H9 (cell line): Measurements from ENCODE around the gene VCPKMT. TPM values are rescaled to one million over a fixed set of nuclear protein-coding genes. Genes with fewer than 3 reads are reported as not detected.

Experiments
- DNase-seq: peaks from one replicate; pipeline ENCODE4 v3.0.0-alpha.2; 2017
- H2AFZ ChIP-seq: one replicate; pipeline ENCODE4 v1.6.1; 2013; ENCODE audit warnings: mild to moderate bottlenecking, low read length, control low read depth, moderate library complexity
- H2AK5ac ChIP-seq: 2 replicates; pipeline ENCODE4 v1.6.1; 2013; ENCODE audit warnings: low read length, control low read depth, mixed read lengths; ENCODE audit not compliant: insufficient read length
- H2BK120ac ChIP-seq: one replicate; pipeline ENCODE4 v1.6.1; 2013; ENCODE audit warnings: low read depth, mild to moderate bottlenecking, low read length, control low read depth, inconsistent platforms; ENCODE audit not compliant: poor library complexity, severe bottlenecking
- H2BK12ac ChIP-seq: 2 replicates; pipeline ENCODE4 v1.6.1; 2013; ENCODE audit warnings: low read length, control low read depth, mixed read lengths, low read depth; ENCODE audit not compliant: insufficient read length
- H2BK15ac ChIP-seq: 2 replicates; pipeline ENCODE4 v1.6.1; 2013; ENCODE audit warnings: low read depth, low read length, control low read depth
- H2BK20ac ChIP-seq: one replicate; pipeline ENCODE4 v1.6.1; 2013; ENCODE audit warnings: low read depth, mild to moderate bottlenecking, low read length, control low read depth, inconsistent platforms; ENCODE audit not compliant: poor library complexity, severe bottlenecking
- H2BK5ac ChIP-seq: 2 replicates; pipeline ENCODE4 v1.6.1; 2013; ENCODE audit warnings: low read length, control low read depth, mixed read lengths; ENCODE audit not compliant: insufficient read length
- H3K14ac ChIP-seq: 2 replicates; pipeline ENCODE4 v1.6.1; 2013; ENCODE audit warnings: low read length, control low read depth; ENCODE audit not compliant: insufficient read depth
- H3K18ac ChIP-seq: 2 replicates; pipeline ENCODE4 v1.6.1; 2013; ENCODE audit warnings: low read depth, mild to moderate bottlenecking, mixed read lengths, low read length, control low read depth; ENCODE audit not compliant: insufficient read length
- H3K23ac ChIP-seq: 2 replicates; pipeline ENCODE4 v1.6.1; 2013; ENCODE audit warnings: low read length, control low read depth, mixed read lengths, low read depth; ENCODE audit not compliant: insufficient read length
- H3K23me2 ChIP-seq: 2 replicates; pipeline ENCODE4 v1.6.1; 2013; ENCODE audit warnings: low read depth, mild to moderate bottlenecking, mixed read lengths, low read length, control low read depth; ENCODE audit not compliant: insufficient read length, poor library complexity, severe bottlenecking
- H3K27ac ChIP-seq: 2 replicates; pipeline ENCODE4 v1.5.1; 2013; ENCODE audit warnings: low read length, control low read depth, mixed read lengths, low read depth; ENCODE audit not compliant: insufficient read length
- H3K27me3 ChIP-seq: 2 replicates; pipeline ENCODE4 v1.6.1; 2013; ENCODE audit warnings: low read length, control low read depth, inconsistent platforms; ENCODE audit not compliant: insufficient read depth
- H3K4ac ChIP-seq: 2 replicates; pipeline ENCODE4 v1.6.1; 2013; ENCODE audit warnings: low read depth, mild to moderate bottlenecking, control low read depth, inconsistent platforms, low read length, moderate library complexity
- H3K4me1 ChIP-seq: 2 replicates; pipeline ENCODE4 v1.6.1; 2013; ENCODE audit warnings: low read length, control low read depth, inconsistent platforms; ENCODE audit not compliant: insufficient read depth
- H3K4me2 ChIP-seq: 2 replicates; pipeline ENCODE4 v1.6.1; 2013; ENCODE audit warnings: low read length, control low read depth, mixed read lengths; ENCODE audit not compliant: insufficient read length, insufficient read depth
- H3K56ac ChIP-seq: 2 replicates; pipeline ENCODE4 v1.6.1; 2013; ENCODE audit warnings: low read depth, mild to moderate bottlenecking, mixed read lengths, low read length, control low read depth; ENCODE audit not compliant: insufficient read length
- H3K79me1 ChIP-seq: 2 replicates; pipeline ENCODE4 v1.6.1; 2013; ENCODE audit warnings: low read depth, mild to moderate bottlenecking, moderate library complexity, low read length, control low read depth, inconsistent platforms; ENCODE audit not compliant: insufficient read depth, poor library complexity, severe bottlenecking
- H3K79me2 ChIP-seq: 2 replicates; pipeline ENCODE4 v1.6.1; 2013; ENCODE audit warnings: low read length, control low read depth, inconsistent platforms; ENCODE audit not compliant: insufficient read depth
- H3K9ac ChIP-seq: 2 replicates; pipeline ENCODE4 v1.6.1; 2013; ENCODE audit warnings: low read length, control low read depth, mixed read lengths; ENCODE audit not compliant: insufficient read length; ENCODE audit errors: extremely low read depth
- H3K9me3 ChIP-seq: one replicate; pipeline ENCODE4 v1.6.1; 2013; ENCODE audit warnings: low read depth, low read length, inconsistent platforms; ENCODE audit not compliant: control insufficient read depth
- H3T11ph ChIP-seq: one replicate; pipeline ENCODE4 v1.6.1; 2013; ENCODE audit warnings: mild to moderate bottlenecking, low read length, control low read depth, inconsistent platforms
- H4K20me1 ChIP-seq: one replicate; pipeline ENCODE4 v1.6.1; 2013; ENCODE audit not compliant: control insufficient read depth, insufficient read length, insufficient read depth
- H4K5ac ChIP-seq: 2 replicates; pipeline ENCODE4 v1.6.1; 2013; ENCODE audit warnings: low read depth, mild to moderate bottlenecking, mixed read lengths, low read length, control low read depth; ENCODE audit not compliant: insufficient read length
- H4K8ac ChIP-seq: replicated peaks from 2 replicates; pipeline ENCODE4 v1.6.1; 2013; ENCODE audit warnings: low read length, control low read depth, mixed read lengths, low read depth; ENCODE audit not compliant: insufficient read length
- H4K91ac ChIP-seq: 2 replicates; pipeline ENCODE4 v1.6.1; 2013; ENCODE audit warnings: low read depth, mild to moderate bottlenecking, moderate library complexity, mixed read lengths, low read length, control low read depth; ENCODE audit not compliant: insufficient read length
- H3K27ac Mint-ChIP-seq, 3 experiments: 2 replicates in 2 of 3; 3 replicates in 1 of 3; pipeline ENCODE4 v1.8.0; 2020 to 2021; ENCODE audit warnings: mixed read lengths in 3 of 3, mild to moderate bottlenecking in 1 of 3, moderate library complexity in 1 of 3
- H3K27me3 Mint-ChIP-seq: 2 replicates; pipeline ENCODE4 v1.8.0; 2021; ENCODE audit warnings: low read depth, mild to moderate bottlenecking, moderate library complexity, mixed read lengths
- H3K36me3 Mint-ChIP-seq, 3 experiments: 2 replicates in 2 of 3; 3 replicates in 1 of 3; pipeline ENCODE4 v1.8.0; 2020 to 2021; ENCODE audit warnings: low read depth in 3 of 3, mixed read lengths in 3 of 3; ENCODE audit not compliant: insufficient read depth in 1 of 3
- H3K4me1 Mint-ChIP-seq, 2 experiments: 2 replicates each; pipeline ENCODE4 v1.8.0; 2020; ENCODE audit warnings: mixed read lengths in 2 of 2
- H3K4me3 Mint-ChIP-seq, 2 experiments: 2 replicates in 1 of 2; 3 replicates in 1 of 2; pipeline ENCODE4 v1.8.0; 2020 to 2021; ENCODE audit warnings: mild to moderate bottlenecking in 2 of 2, mixed read lengths in 2 of 2, moderate library complexity in 1 of 2
- H3K9me3 Mint-ChIP-seq, 2 experiments: 2 replicates in 1 of 2; 3 replicates in 1 of 2; pipeline ENCODE4 v1.8.0; 2020; ENCODE audit warnings: mild to moderate bottlenecking in 2 of 2, mixed read lengths in 2 of 2, moderate library complexity in 1 of 2
- CTCF ChIP-seq: fragments of 200-600 bp; sonication (generic); conservative IDR thresholded peaks from 3 replicates; pipeline ENCODE4 v1.8.0; 2021; ENCODE audit warnings: antibody characterized with exemption, mild to moderate bottlenecking
- WGBS: extraction: QIAGEN DNeasy Blood & Tissue Kit; methylation state at CpG from one replicate; pipeline ENCODE4 v1.1.7; 2013; ENCODE audit warnings: missing lambda C conversion rate, low lambda C conversion rate, mixed read lengths; ENCODE audit not compliant: insufficient read length; ENCODE audit errors: extremely low coverage; 5-methylcytosine and 5-hydroxymethylcytosine counted together
- total RNA-seq: library from RNA; stranded (reverse); gene quantifications from 2 replicates; pipeline ENCODE4 v1.2.1, GENCODE V29; 2021

VCPKMT gene
- total RNA-seq, 1 experiment from 2014 or later, result 13.7 TPM

- Mint-ChIP-seq H3K27me3 (no peaks in the 10 kb centered on the region; the same call in 1 of the 2 replicates), H3K36me3 (no peaks in the 10 kb centered on the region), H3K4me1 (peaks cover 10 to 12% of the 10 kb centered on the region in 2 experiments), H3K4me3 (no peak overlapping the region), H3K9me3 (no peaks in the 10 kb centered on the region), H3K27ac (no peak overlapping the region; a peak in 1 of 7 replicates)
- no peaks in the 10 kb centered on the region for H3K79me1 ChIP-seq
- no peak overlapping the region for H3K4me2 ChIP-seq
- H2BK5ac ChIP-seq, result no peak overlapping the region
- no peak overlapping the region for H4K5ac ChIP-seq
- no peaks in the 10 kb centered on the region for H4K20me1 ChIP-seq
- H2BK15ac ChIP-seq, result no peak overlapping the region
- WGBS, result no CpG with 5 or more reads among the region's 2 CpGs
- H2BK120ac ChIP-seq, result no peak overlapping the region
- no peak overlapping the region for H3K9ac ChIP-seq
- TF ChIP-seq CTCF, result no peak
- no peaks in the 10 kb centered on the region for H3K27me3 ChIP-seq
- no peak overlapping the region for H2BK20ac ChIP-seq
- no peaks in the 10 kb centered on the region for H3K79me2 ChIP-seq
- H3K4ac ChIP-seq, result no peak overlapping the region
- no peak overlapping the region for H4K8ac ChIP-seq
- H3K14ac ChIP-seq, result no peak overlapping the region
- no peak overlapping the region for H4K91ac ChIP-seq
- no peaks in the 10 kb centered on the region; the same call in 1 of the 2 replicates for H3K4me1 ChIP-seq
- H2BK12ac ChIP-seq, result no peak overlapping the region
- DNase-seq, result no peak
- no peak overlapping the region for H3K18ac ChIP-seq
- H3T11ph ChIP-seq, result no peak overlapping the region
- H3K23ac ChIP-seq, result no peak overlapping the region
- H2AK5ac ChIP-seq, result no peak overlapping the region
- no peaks in the 10 kb centered on the region for H3K9me3 ChIP-seq
- no peaks in the 10 kb centered on the region for H3K23me2 ChIP-seq
- H3K27ac ChIP-seq, result no peak overlapping the region
- H3K56ac ChIP-seq, result no peak overlapping the region
- no peak overlapping the region for H2AFZ ChIP-seq
These were observed 27.6 kb downstream of the VCPKMT start for GRCh38 chr14:50088731-50089130.
